HG03469 (cell line): ENCODE measurements around the gene ELP5.

ENCODE experiments used
- ATAC-seq: cut with Tn5 transposase; IDR thresholded peaks from one replicate; pipeline ENCODE4 v1.9.1; 2021; ENCODE audit warnings: mild to moderate bottlenecking, moderate library complexity, moderate number of reproducible peaks; ENCODE audit not compliant: unreplicated experiment

ELP5 gene

GRCh38 chr17:7251661-7252175 is 297 bp upstream of the ELP5 start, which contains the start of gene CTDNEP1:
CTDNEP1 (minus strand) TSS chr17:7251734; CDS start chr17:7251296, 438 bp downstream.
- ATAC-seq: peak; percentile 70

GRCh38 chr17:7253082-7253481 is 1.1 kb downstream of the ELP5 start:
- ATAC-seq: no peak

GRCh38 chr17:7254511-7254910 is 2.5 kb downstream of the ELP5 start:
- ATAC-seq: no peak

- ATAC-seq: no peak
Measured at GRCh38 chr17:7256766-7257456, 4.9 kb downstream of the ELP5 start.

- no peak for ATAC-seq
Measured at GRCh38 chr17:7258731-7259554, 6.9 kb downstream of the ELP5 start.

GRCh38 chr17:7259555-7259889 is 7.5 kb downstream of the ELP5 start:
- ATAC-seq: no peak

GRCh38 chr17:7260151-7260550 is 8.1 kb downstream of the ELP5 start:
- no peak for ATAC-seq

- ATAC-seq: no peak
Measured at GRCh38 chr17:7260651-7261378, 8.8 kb downstream of the ELP5 start.

- no peak for ATAC-seq
Measured at GRCh38 chr17:7261379-7262191, 9.6 kb downstream of the ELP5 start.

- no peak for ATAC-seq
Measured at GRCh38 chr17:7262192-7262934, 10.3 kb downstream of the ELP5 start, which contains the start of gene CLDN7. CLDN7 (minus strand) TSS chr17:7262478; CDS start chr17:7262043, 435 bp downstream.

GRCh38 chr17:7262935-7263800 is 11.2 kb downstream of the ELP5 start:
- ATAC-seq: no peak

- ATAC-seq: no peak
Measured at GRCh38 chr17:7263801-7264078, 11.7 kb downstream of the ELP5 start.

- no peak for ATAC-seq
Measured at GRCh38 chr17:7266784-7267183, 14.8 kb downstream of the ELP5 start.

GRCh38 chr17:7279448-7279847 is 27.4 kb downstream of the ELP5 start:
- ATAC-seq: no peak

GRCh38 chr17:7280519-7281073 is 28.6 kb downstream of the ELP5 start:
- no peak for ATAC-seq

GRCh38 chr17:7281074-7281952 is 29.3 kb downstream of the ELP5 start, which contains the start of gene SLC2A4:
SLC2A4 (plus strand) TSS chr17:7281718; CDS start chr17:7281935, 217 bp downstream.
- ATAC-seq: no peak

- no peak for ATAC-seq
Measured at GRCh38 chr17:7281953-7282751, 30.1 kb downstream of the ELP5 start.
